HG02938 (cell line): Measurements from ENCODE around the gene PPFIBP2.
"Not testable (repeated sequence)": the region's sequence is repeated elsewhere in the genome, so short reads cannot be mapped to it uniquely, and the experiment has no call there.

Experiments
- ATAC-seq: cut with Tn5 transposase; IDR thresholded peaks from one replicate; pipeline ENCODE4 v1.9.1; 2021; ENCODE audit warnings: mild to moderate bottlenecking, moderate library complexity; ENCODE audit not compliant: unreplicated experiment

The PPFIBP2 gene

GRCh38 chr11:7655253-7656217 is 141.7 kb downstream of the PPFIBP2 start:
- no peak for ATAC-seq

GRCh38 chr11:7656704-7657103 is 142.9 kb downstream of the PPFIBP2 start:
- ATAC-seq: no peak

DNA sequence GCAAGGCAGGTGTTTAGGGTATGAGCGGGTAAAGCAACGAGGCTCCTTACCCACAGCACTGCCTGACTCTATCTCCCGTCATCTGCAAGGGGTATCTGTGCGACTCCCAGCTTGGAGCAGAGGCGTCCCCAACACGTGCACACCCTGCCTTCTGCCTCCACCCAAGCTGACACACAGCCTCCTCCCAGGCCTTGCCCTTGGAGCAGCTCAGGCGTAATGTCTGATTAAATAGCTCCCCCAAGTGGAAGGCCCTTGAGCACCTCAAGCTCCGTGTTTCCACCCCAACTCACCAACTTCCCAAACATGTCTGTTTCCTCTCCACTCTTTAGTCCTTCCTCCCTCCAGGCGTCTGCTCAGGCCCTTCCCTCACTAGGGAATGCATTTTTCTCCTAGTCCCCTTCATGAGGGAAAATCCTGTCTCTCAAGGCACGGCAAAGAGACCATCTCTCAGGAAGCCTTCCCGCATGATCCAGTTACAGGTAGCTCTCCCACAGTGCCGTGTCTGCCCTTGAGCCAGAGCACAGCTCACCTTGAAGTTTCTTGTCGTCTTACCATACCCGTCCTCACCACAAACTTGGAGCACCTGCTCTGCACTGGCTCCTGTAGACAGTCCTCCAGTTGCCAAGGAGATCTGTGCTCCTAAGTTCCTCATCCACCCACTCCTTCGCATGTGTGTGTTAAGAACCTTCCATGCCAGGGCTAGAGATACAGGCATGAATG is 143.7 kb downstream of the PPFIBP2 start:
- no peak for ATAC-seq

- ATAC-seq: not testable (repeated sequence)
Observed at GRCh38 chr11:7663531-7663930, 149.7 kb downstream of the PPFIBP2 start.

DNA sequence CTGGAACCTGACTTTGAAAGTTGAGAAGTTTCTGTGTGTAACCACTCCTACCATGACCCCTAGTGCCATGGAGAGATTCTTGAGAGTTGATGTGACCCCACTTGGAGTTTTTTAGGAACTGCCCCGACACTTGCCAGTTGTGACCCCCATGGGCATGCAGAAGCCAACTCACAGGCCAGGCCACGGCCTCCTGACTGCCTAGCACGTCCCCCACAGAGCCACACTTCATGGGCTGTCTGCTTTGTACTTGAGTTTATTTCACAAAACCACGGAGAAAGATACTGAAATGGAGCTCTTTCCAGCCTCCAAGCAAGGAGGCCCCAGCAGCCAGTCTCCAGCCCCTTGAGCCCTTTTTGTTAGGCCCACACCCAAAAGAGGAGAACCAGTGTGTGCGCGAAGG is 151.1 kb downstream of the PPFIBP2 start:
- ATAC-seq: no peak

DNA sequence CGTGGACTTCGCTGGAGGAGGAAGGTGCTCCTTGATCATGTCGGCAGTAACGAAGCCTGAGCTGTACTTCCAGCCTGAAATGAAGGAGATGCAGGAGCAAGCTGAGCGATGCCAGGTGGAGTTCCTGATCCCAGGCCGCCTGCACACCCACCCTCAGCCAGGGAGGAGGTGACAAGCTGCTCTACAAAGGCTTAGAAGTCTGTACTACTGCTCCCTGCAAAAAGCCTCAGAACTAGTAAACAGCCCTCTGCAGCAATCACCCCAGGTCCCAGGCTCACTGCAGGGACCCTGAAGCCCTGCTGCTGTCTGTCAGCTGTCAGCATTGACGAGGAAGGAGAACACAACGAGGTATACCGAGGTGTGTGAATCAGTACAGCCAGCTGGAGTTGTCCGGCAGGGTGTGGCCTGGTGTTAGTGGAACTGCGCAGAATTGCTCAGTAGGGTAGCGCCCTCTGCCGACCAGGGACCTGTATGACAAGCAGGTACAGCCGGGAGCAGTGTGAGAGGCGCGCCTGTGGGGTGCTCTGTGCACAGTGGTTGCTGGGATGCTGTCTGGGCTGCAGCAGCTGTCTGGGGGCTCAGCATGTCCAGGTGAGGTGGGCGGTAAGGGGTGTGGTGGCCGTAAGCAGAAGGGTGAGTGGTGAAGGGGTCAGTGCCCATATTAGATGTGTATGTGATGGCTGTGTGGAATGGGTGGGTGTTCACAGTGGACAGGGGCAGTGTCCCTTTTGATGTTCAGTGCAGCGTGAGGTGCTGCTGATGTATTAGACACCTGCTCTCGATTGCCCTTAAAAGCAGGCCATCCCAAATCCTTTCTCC is 151.9 kb downstream of the PPFIBP2 start:
- peak; percentile 98 for ATAC-seq

DNA sequence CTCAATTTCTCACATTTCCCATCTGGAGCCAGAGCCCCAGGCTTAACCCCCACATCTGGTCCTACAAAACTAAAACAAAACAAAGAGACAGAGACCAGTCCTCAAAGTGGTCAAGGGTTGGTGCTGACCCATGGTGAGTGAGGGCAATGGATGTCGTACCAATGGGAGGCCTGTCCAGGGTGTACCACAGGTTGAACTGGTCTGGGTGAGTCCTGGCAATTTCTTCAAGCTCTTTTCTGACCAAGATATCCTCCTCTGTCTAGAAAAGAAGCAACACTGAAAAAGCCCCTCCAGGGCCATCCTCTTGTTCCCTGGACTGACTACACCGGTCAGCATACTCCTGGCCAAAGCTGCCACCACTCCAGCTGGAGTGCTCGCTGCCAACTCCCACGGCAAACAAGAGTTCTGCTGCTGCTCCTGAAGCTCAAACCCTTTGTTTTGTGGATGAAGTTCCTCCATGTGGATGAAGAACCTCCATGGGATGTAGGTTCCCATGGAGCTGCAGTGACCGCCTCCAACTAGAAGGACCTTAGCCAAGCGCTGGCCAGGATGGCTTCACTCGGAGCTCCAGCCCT is 152.6 kb downstream of the PPFIBP2 start:
- ATAC-seq: no peak

- no peak for ATAC-seq
Observed at GRCh38 chr11:7667460-7667859, 153.7 kb downstream of the PPFIBP2 start.

DNA sequence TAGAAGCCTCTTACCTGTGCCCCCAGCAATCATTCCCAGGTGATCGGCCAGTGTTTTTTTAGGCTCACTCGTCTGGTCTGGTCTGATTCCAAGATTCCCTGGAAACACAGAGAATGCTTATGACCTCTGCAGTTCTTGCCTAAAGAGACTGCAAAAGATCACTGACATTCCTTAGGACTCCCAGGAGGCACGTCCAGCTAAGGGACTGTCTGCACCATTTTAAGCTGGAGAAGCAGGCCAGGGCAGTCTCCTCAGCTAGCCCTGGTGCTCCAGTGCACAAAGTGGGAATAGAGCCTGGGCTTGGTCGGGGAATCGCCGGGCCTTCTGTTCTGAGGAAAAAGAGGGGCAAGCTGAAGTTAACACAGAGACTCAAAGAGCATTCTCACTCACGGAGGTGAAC is 154.7 kb downstream of the PPFIBP2 start:
- ATAC-seq: no peak

- ATAC-seq: no peak
Observed at GRCh38 chr11:7668911-7669310, 155.1 kb downstream of the PPFIBP2 start.

- no peak for ATAC-seq
Observed at GRCh38 chr11:7670641-7671040, 156.8 kb downstream of the PPFIBP2 start.

DNA sequence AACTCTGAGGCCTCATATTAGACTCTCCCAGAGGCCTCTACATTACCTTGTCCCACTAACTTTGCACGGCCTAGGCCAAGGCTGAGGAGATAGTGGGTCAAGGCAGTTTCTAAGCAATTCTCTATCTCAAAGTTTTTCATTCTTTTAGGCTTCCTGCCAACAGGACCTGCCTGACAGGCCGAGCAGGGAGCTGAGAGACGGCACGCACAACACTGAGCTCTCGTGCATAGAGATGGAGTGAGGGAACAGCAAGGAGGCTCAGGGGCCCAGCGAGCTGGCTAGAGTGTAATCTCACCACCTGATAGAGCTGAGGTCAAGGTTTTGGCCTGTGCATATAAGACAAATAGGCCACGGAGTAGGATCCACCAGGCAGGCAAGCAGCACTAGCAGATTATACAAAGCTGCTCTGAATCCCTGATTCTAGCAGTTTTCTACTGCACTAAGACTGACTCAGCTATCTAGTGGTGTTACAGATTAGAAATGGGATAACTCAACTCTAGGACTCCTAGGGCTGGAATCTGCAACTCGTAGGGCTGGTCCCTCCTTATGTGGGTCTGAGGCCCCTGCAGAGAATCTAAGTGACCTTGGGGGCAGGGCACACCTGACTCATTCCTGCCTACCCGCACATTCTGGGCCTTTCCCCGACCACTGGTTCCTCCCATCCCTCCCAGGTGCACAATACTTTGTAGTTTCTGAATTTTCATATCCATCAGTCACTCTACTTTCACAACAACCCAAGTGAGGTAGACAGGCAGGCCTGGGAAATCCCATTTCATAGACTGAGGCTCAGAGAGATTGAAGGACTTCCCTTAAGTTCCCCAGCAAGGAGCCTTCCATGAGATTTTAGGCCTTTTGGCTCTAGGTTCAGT is 157.8 kb downstream of the PPFIBP2 start:
- peak; percentile 53 for ATAC-seq

GRCh38 chr11:7672276-7672959 is 158.6 kb downstream of the PPFIBP2 start:
- ATAC-seq: no peak

GRCh38 chr11:7672960-7673723 is 159.3 kb downstream of the PPFIBP2 start, which contains the start of gene CYB5R2:
Gene CYB5R2 (minus strand): TSS chr11:7673500. CDS start chr11:7672825, 675 bp downstream.
- ATAC-seq: no peak

- ATAC-seq: no peak
Observed at GRCh38 chr11:7673724-7674434, 160.1 kb downstream of the PPFIBP2 start.

GRCh38 chr11:7675631-7676030 is 161.8 kb downstream of the PPFIBP2 start:
- ATAC-seq: no peak

DNA sequence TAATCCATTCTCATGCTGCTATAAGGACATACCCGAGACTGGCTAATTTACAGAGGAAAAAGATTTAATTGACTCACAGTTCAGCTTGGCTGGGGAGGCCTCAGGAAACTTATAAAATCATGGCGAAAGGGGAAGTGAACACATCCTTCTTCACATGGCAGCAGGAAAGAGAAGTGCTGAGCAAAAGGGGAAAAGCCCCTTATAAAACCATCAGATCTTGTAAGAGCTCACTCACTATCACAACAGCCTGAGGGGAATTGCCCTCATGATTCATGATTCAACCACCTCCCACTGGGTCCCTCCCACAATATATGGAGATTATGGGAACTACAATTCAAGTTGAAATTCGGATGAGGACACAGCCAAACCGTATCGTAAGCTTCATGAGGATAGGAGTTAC is 163.3 kb downstream of the PPFIBP2 start:
- ATAC-seq: no peak

DNA sequence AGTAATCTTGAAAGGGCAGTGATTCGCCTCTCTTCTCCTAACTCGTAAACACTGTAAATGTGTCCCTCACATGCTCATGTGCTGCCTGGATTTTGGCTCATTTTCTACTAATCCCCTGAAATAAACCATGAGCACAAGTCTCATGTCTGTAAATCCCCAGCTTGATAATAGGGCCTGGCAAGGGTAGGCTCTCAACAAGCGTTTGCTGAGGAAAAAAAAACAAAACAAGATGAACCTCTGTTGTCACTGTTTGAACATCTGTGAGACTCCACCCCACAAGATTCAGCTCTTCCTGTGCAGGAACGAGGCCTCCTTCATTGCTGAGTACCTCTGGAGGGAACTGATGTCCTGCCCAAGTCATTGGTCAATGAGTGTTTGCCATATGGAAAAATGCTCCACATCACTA is 164.0 kb downstream of the PPFIBP2 start:
- no peak for ATAC-seq
